Lower leg skin (tissue), 3 donors: Measurements from ENCODE around the gene CDK11A.
"Not testable (repeated sequence)": the region's sequence is repeated elsewhere in the genome, so short reads cannot be mapped to it uniquely, and the experiment has no call there.

ENCODE experiments used
- POLR2A ChIP-seq, 2 donors: fragments of 450-650 bp; IDR thresholded peaks; one replicate each; pipeline ENCODE4 v1.6.1; 2016 to 2017; ENCODE audit warnings: antibody characterized with exemption in 2 of 2, mild to moderate bottlenecking in 1 of 2, moderate library complexity in 1 of 2
- TF ChIP-seq, protein P1 (sequence below), 3 donors: fragments of 450-650 bp; IDR thresholded peaks; one replicate each; pipeline ENCODE4 v1.5.1; 2016; ENCODE audit warnings: antibody characterized with exemption in 3 of 3, mild to moderate bottlenecking in 3 of 3, moderate library complexity in 2 of 3

DNA sequence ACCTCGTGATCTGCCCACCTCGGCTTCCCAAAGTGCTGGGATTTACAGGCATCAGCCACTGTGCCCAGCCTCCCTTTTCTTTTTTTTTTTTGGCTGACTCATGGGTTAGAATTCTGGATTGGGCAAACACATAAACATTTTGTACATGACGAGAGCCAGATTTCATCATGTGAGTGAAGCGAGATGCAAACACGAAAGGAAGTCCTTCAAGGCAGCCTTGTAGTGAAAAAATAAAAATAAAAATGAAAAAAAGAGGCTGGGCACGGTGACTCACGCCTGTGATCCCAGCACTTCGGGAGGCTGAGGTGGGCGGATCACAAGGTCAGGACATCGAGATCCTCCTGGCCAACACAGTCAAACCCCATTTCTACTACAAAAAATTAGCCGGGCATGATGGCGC lies 16.9 kb upstream of the CDK11A start:
- TF ChIP-seq POLR2A (IDR thresholded peaks at IDR 0.05), result not testable (repeated sequence)
- TF ChIP-seq, protein P1, sequence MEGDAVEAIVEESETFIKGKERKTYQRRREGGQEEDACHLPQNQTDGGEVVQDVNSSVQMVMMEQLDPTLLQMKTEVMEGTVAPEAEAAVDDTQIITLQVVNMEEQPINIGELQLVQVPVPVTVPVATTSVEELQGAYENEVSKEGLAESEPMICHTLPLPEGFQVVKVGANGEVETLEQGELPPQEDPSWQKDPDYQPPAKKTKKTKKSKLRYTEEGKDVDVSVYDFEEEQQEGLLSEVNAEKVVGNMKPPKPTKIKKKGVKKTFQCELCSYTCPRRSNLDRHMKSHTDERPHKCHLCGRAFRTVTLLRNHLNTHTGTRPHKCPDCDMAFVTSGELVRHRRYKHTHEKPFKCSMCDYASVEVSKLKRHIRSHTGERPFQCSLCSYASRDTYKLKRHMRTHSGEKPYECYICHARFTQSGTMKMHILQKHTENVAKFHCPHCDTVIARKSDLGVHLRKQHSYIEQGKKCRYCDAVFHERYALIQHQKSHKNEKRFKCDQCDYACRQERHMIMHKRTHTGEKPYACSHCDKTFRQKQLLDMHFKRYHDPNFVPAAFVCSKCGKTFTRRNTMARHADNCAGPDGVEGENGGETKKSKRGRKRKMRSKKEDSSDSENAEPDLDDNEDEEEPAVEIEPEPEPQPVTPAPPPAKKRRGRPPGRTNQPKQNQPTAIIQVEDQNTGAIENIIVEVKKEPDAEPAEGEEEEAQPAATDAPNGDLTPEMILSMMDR (IDR thresholded peaks at IDR 0.05), result not testable (repeated sequence)
